Subcutaneous adipose tissue (tissue), 4 donors: ENCODE results near the gene FANCM. TPM values are rescaled to one million over a fixed set of nuclear protein-coding genes. Genes with fewer than 3 reads are reported as not detected.

ENCODE experiments used
- CTCF ChIP-seq: fragments of 450-650 bp; IDR thresholded peaks from one replicate; pipeline ENCODE4 v1.5.1; 2016; ENCODE audit warnings: low read depth, mild to moderate bottlenecking, control low read depth, antibody characterized with exemption, moderate library complexity
- total RNA-seq, 4 donors: library from RNA; depleted of rRNA; stranded (reverse); fragments of >200 nt; gene quantifications; one replicate each; pipeline ENCODE4 v1.1.0, GENCODE V29; 2016

The FANCM gene
- total RNA-seq, 4 donors from 2014 or later = 5.3 to 11.0 (median 8.4) TPM

- TF ChIP-seq CTCF = no peak
Observed at GRCh38 chr14:45104561-45104960, 31.2 kb upstream of the FANCM start.

GRCh38 chr14:45112896-45113781 lies 22.6 kb upstream of the FANCM start:
- TF ChIP-seq CTCF = no peak

GRCh38 chr14:45114327-45114726 lies 21.4 kb upstream of the FANCM start:
- TF ChIP-seq CTCF = no peak

- no peak for TF ChIP-seq CTCF
Observed at GRCh38 chr14:45118594-45118993, 17.1 kb upstream of the FANCM start.

- no peak for TF ChIP-seq CTCF
Observed at GRCh38 chr14:45120096-45120495, 15.6 kb upstream of the FANCM start.

- TF ChIP-seq CTCF = no peak
Observed at GRCh38 chr14:45123271-45123670, 12.5 kb upstream of the FANCM start.

- no peak for TF ChIP-seq CTCF
Observed at GRCh38 chr14:45125754-45126153, 10.0 kb upstream of the FANCM start.
